B cell (primary cell): Measurements from ENCODE around the gene PNKP.

Source experiments
- CTCF ChIP-seq: fragments of 200-600 bp; IDR thresholded peaks from one replicate; pipeline ENCODE4 v1.8.0; 2022; ENCODE audit warnings: antibody characterized with exemption, mild to moderate bottlenecking
- EZH2 ChIP-seq: IDR thresholded peaks from 2 replicates; pipeline ENCODE4 v1.6.1; 2012; ENCODE audit warnings: borderline replicate concordance, low read depth, mild to moderate bottlenecking, moderate library complexity, low read length; ENCODE audit not compliant: insufficient read depth, poor library complexity, severe bottlenecking

- TF ChIP-seq CTCF (no peak), EZH2 (no peak)
Observed at GRCh38 chr19:49833599-49833998, 33.8 kb downstream of the PNKP start.
